Left lung (tissue), 10 donors: ENCODE data around the gene PIGH. TPM values are rescaled to one million over a fixed set of nuclear protein-coding genes. Genes with fewer than 3 reads are reported as not detected.

Experiments used
- ATAC-seq: fragments of 200-7000 bp; cut with Tn5 transposase; one replicate; pipeline ENCODE4 v1.9.1; 2020; ENCODE audit warnings: moderate library complexity
- DNase-seq, 4 donors: peaks; one replicate each; pipeline ENCODE4 v3.0.0-alpha.2; 2013 to 2020
- H3K27ac ChIP-seq, 2 donors: fragments of 200-600 bp; sonication (generic) in 1 of 2; one replicate each; pipeline versions ENCODE4 v1.5.0 to v1.8.0; 2020 to 2021
- H3K27me3 ChIP-seq, 2 donors: fragments of 200-600 bp; sonication (generic) in 1 of 2; one replicate each; pipeline versions ENCODE4 v1.5.0 to v1.8.0; 2020 to 2021
- H3K36me3 ChIP-seq, 2 donors: fragments of 200-600 bp; sonication (generic) in 1 of 2; one replicate each; pipeline versions ENCODE4 v1.5.0 to v1.8.0; 2020 to 2021
- H3K4me1 ChIP-seq, 2 donors: fragments of 200-600 bp; one replicate each; pipeline ENCODE4 v1.8.0; 2021
- H3K4me3 ChIP-seq, 2 donors: fragments of 200-600 bp; sonication (generic) in 1 of 2; one replicate each; pipeline versions ENCODE4 v1.5.0 to v1.8.0; 2020 to 2021; ENCODE audit warnings: mild to moderate bottlenecking in 1 of 2
- H3K9me3 ChIP-seq, 2 donors: fragments of 200-600 bp; sonication (generic) in 1 of 2; one replicate each; pipeline versions ENCODE4 v1.5.0 to v1.8.0; 2020 to 2021
- CTCF ChIP-seq, 2 donors: fragments of 200-600 bp; sonication (generic) in 1 of 2; IDR thresholded peaks; one replicate each; pipeline versions ENCODE4 v1.5.0 to v1.8.0; 2021; ENCODE audit warnings: antibody characterized with exemption in 2 of 2
- intact Hi-C, 2 donors: fragments of 100-400 bp; cut with DNase I; formaldehyde crosslinking; loops; one replicate each; pipeline versions ENCODE4 v1.11.2 to v1.14.2; 2022
- polyA plus RNA-seq, 6 donors: library from polyadenylated mRNA; unstranded; fragments of 120-200 nt; gene quantifications; one replicate each; pipeline ENCODE4 v1.2.1, GENCODE V29; 2013; ENCODE audit not compliant: insufficient read length in 6 of 6
- total RNA-seq, 2 donors: library from RNA; stranded (reverse); fragmentation: NEBNext Ultra II Directional; extraction: Animal tissue kit (Norgen Biotek cat#: 25700); gene quantifications; one replicate each; pipeline ENCODE4 v1.2.1, GENCODE V29; 2021
- donor health status: DM: no; HTN: yes; CAD: no.
- donor health status: DM: no; HTN: no; CAD: no.

The PIGH gene
- total and polyA plus RNA-seq, 8 donors, result 12.8 to 28.6 (median 23.1) TPM

- peak; percentile 93 for ATAC-seq
- intact Hi-C loops, result no loop called here
Measured at GRCh38 chr14:67583711-67584644, 16.1 kb downstream of the PIGH start.

DNA sequence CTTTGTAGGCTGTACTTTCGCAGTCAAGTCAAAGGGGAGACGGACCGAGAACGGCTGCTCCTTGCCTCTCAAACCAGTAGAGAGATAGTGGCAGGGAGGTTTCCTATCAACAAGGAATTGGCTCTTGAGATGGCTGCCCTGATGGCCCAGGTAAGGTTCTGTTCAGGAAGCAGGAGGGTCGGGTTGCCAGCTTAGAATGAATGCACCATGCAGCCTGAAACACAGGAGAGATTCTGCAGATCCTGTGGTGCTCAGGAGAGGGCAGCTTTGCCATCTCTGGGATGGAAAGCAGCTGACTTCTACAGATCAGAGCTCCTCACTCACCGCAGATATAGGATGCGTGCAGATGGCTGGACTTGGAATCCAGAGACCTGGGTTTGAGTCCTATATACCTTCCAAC, 18.0 kb downstream of the PIGH start:
- intact Hi-C loops, result no loop called here
- ATAC-seq, result no peak
- H3K27ac ChIP-seq, result no peak overlapping the region
- no peaks in the 10 kb centered on the region for H3K4me1 ChIP-seq
- no peak for DNase-seq
- peaks cover 0 to 12% of the 10 kb centered on the region in 2 donors for H3K36me3 ChIP-seq
- H3K27me3 ChIP-seq, result no peaks in the 10 kb centered on the region
- H3K9me3 ChIP-seq, result no peaks in the 10 kb centered on the region
- no peak for TF ChIP-seq CTCF (IDR thresholded peaks at IDR 0.05)
- no peak overlapping the region for H3K4me3 ChIP-seq

More at GRCh38 chr14:67583711-67584644, 16.1 kb downstream of the PIGH start:
- Histone ChIP-seq H3K4me3 (no peak overlapping the region), H3K27me3 (no peaks in the 10 kb centered on the region), H3K27ac (no peak overlapping the region), H3K9me3 (no peaks in the 10 kb centered on the region), H3K36me3 (peaks cover 0 to 25% of the 10 kb centered on the region in 2 donors), H3K4me1 (no peaks in the 10 kb centered on the region)
- TF ChIP-seq CTCF (IDR thresholded peaks at IDR 0.05), result peak; percentile 35 to 65
- DNase-seq, result peak in 2 of 4 donors; percentile 26 to 59

DNA sequence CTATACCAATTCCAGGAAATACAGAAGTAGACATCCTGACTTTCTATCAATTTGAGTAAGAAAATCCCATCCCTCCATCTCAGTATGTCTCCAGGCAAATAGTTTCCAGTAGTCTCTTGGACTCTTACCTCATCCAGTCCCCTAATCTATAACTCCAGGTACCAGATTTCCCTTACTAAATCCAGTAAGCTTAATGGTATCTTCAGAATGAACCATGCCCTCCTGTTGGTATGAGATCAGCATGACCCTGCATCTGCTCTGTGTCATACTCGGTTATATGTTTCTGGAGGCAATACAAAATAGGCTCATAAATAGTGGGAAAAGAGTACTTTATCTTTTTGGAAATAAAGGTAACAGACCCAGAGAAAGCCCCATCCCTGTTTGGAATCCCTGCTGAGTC, 18.4 kb downstream of the PIGH start:
- H3K9me3 ChIP-seq, result no peaks in the 10 kb centered on the region
- peaks cover 0 to 12% of the 10 kb centered on the region in 2 donors for H3K36me3 ChIP-seq
- DNase-seq (no peak), ATAC-seq (no peak)
- no peak overlapping the region for H3K4me3 ChIP-seq
- TF ChIP-seq CTCF (IDR thresholded peaks at IDR 0.05), result no peak
- H3K4me1 ChIP-seq, result no peaks in the 10 kb centered on the region
- H3K27ac ChIP-seq, result no peak overlapping the region
- intact Hi-C loops, result no loop called here
- no peaks in the 10 kb centered on the region for H3K27me3 ChIP-seq

GRCh38 chr14:67580336-67581171, 19.5 kb downstream of the PIGH start:
- H3K4me1 ChIP-seq, result no peaks in the 10 kb centered on the region
- ATAC-seq, result no peak
- peaks cover 0 to 8% of the 10 kb centered on the region in 2 donors for H3K36me3 ChIP-seq
- no peak overlapping the region for H3K4me3 ChIP-seq
- no peak for DNase-seq
- no peak overlapping the region for H3K27ac ChIP-seq
- intact Hi-C loops, result no loop called here
- no peaks in the 10 kb centered on the region for H3K27me3 ChIP-seq
- no peaks in the 10 kb centered on the region for H3K9me3 ChIP-seq
- TF ChIP-seq CTCF (IDR thresholded peaks at IDR 0.05), result no peak

DNA sequence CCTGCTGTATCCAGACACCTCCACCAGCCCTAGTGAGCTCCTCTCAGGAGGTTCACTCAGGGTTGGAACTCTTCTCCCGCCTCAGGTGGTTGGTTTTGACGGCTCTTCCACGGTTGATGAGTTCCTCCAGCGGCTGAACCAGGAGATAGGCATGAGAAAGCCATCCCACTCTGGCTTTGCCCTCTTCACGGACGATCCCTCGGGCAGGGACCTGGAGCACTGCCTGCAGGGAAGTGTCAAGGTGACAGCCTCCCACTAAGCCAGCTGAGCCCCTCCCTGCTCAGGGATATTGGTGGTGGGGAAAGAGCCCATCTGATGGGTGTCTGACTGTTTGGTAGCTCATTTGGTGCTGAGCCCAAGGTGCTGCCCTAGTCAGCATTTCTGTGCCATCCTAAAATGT, 20.4 kb downstream of the PIGH start:
- intact Hi-C loops, result no loop called here

More for the DNA sequence above, 20.4 kb downstream of the PIGH start:
- no peaks in the 10 kb centered on the region for H3K9me3 ChIP-seq
- H3K36me3 ChIP-seq, result no peaks in the 10 kb centered on the region
- ATAC-seq (no peak), DNase-seq (no peak)
- no peak overlapping the region for H3K4me3 ChIP-seq
- H3K27me3 ChIP-seq, result no peaks in the 10 kb centered on the region
- no peaks in the 10 kb centered on the region for H3K4me1 ChIP-seq
- no peak overlapping the region for H3K27ac ChIP-seq
- no peak for TF ChIP-seq CTCF (IDR thresholded peaks at IDR 0.05)
